GM12892 (cell line): ENCODE measurements around the gene HMGN4.

ENCODE experiments used
- POLR2A ChIP-seq: IDR thresholded peaks from 2 replicates; pipeline ENCODE4 v1.6.1; 2011; ENCODE audit warnings: low read depth, low read length, control low read depth
- POLR2AphosphoS5 ChIP-seq: IDR thresholded peaks from 2 replicates; pipeline ENCODE4 v1.6.1; 2011; ENCODE audit warnings: low read depth, low read length, control low read depth

DNA sequence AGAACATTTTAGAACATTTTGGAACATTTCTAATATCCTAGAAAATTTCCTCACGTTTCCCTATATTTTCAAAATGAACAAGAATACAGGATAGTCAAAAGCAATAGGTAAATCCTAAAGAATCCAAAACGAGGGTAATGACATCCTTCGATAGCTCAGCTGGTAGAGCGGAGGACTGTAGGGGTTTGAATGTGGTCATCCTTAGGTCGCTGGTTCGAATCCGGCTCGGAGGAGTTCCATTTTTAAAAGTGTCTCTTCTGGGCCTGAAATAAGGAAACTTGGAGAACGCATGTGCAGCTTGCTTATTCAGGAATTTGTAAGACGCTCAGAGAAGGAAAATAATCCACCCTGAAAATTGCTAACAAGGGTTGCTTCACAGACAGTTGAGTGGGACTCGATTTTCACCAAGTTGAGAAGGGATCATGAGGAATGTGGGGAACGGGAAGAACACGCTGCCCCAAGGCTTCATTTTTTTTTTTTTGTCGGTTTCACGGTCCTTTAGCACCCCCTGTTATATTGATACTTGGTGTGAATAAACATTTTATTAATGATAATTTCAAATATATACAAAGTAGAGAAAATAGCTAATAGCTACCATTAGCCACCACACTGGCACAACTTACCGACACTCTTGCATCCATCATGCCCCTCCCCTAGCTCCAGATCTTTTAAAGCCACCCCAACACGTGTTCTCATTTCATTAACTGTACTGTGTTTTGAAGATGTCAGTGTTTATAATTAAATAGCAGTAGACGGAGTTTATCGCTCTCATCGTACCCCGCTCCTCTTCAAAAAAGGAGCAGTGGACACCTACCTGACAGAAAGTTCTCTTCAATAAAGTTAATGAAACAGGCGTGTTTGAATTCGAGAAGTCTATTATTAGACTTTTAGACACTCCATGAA lies 56.8 kb downstream of the HMGN4 start:
- no peak for TF ChIP-seq POLR2AphosphoS5
- TF ChIP-seq POLR2A, result no peak
